Measurements from ENCODE around the gene TBC1D24. TPM values are rescaled to one million over a fixed set of nuclear protein-coding genes. Genes with fewer than 3 reads are reported as not detected.

TBC1D24 gene
- total RNA-seq, 1 donor from 2014 or later: 10.1 TPM

GRCh38 chr16:2497695-2498484 lies 23.0 kb downstream of the TBC1D24 start:
- intact Hi-C loops (cut with micrococcal nuclease): no loop called here

DNA sequence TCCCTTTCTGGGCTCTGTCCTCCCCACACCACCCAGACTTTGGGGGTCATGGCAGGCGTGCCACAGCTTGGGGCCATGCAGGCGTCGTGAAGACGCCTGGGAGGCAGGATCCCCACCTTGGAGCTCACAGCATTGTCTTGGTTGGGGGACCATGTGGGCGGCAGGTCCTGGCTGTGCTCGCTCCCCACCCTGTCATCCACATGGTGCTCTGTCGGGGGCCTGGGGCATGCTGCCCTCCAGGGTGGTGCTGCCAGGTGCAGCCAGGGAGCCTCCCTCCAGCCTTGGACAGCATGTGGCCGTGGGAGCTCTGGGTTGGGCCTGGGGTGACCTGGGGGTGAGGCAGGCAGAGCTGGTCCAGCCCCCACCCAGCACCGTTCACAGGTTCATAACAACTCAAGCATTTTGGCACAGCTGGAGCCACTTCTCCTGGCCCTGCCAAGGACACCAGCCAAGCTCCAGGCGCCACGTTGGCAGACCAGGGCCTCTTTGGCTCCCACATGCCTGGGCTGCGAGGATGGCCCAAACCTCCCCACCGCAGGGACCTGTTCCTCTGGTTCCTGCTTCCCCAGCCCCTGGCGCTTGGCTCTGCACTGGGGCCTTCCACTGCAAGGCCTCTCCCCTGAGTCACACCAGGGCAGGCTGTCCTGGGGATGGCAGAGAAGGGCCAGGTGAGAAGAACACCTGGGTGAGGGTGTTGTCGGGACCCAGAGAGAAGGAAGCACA lies 23.8 kb downstream of the TBC1D24 start:
- intact Hi-C loops (cut with micrococcal nuclease): no loop called here

DNA sequence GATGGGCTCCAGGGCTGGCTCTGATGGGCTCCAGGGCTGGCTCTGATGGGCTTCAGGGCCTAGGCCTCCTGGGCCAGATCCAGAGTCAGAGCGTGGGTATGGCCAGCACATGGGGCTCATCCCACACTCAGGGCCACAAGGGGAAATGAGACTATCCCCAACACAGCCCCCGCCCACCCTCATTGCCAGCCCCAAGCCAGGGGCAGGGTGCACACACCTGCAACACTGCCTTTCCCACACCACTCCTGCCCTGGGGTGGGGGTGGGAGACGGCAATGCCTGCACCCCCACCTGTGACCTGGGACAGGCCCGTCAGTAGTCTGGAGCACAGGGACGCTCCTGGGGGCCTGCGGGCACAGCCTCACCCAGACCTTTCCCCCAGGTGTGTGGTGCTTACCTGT lies 24.5 kb downstream of the TBC1D24 start:
- intact Hi-C loops (cut with micrococcal nuclease): no loop called here

DNA sequence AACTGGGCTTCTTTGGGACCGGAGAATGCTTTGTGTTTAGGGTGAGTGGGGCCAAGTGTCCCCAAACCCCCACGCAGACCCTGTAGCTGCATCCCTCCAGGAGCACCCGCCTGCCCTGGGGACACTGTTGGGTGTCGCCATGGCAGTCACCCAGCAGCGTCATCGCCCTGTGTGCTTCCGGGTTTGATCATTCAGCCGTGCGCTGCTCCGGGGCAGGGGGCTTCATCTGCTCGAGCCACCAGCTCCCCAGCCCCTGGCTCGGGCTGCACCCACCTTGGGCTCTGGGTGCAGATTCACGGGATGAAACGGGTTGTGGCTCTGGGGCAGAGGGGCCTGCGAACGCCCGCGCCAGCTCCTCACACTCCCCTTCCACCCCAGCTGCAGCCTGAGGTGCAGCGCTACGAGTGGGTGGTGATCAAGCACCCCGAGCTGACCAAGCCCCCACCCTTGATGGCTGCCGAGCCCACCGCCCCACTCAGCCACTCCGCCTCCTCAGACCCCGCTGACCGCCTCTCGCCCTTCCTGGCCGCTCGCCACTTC lies 25.0 kb downstream of the TBC1D24 start:
- intact Hi-C loops (cut with micrococcal nuclease): loop anchor here (5.0 kb wide), 1 partner anchor 248 kb away; the partner anchor contains the start of gene ECI1

DNA sequence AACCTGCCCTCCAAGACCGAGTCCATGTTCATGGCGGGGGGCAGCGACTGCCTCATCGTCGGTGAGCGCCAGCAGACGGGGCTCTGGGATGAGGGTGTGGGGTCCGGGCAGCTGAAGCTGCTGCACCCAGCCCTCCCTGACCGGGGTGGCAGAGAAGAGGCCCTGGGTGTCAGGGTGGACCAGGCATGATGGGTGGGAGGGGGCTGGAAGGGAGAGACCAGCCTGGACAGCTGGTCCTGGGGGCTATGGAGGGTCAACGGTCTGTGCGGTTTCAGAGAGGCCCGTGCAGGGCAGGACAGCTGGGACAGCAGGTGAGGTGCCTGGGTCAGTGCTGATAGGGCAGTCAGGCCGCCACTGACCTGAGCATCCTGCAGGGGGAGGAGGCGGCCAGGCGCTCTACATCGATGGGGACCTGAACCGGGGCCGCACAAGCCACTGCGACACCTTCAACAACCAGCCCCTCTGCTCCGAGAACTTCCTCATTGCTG lies 25.5 kb downstream of the TBC1D24 start:
- intact Hi-C loops (cut with micrococcal nuclease): loop anchor here (5.0 kb wide), 1 partner anchor 248 kb away; the partner anchor contains the start of gene ECI1

GRCh38 chr16:2500918-2501750 lies 26.2 kb downstream of the TBC1D24 start:
- intact Hi-C loops (cut with micrococcal nuclease): loop anchor here (1.0 to 5.0 kb wide), 5 partner anchors 14 to 306 kb away; partner anchors contain the start of genes ABCA3 and ECI1

DNA sequence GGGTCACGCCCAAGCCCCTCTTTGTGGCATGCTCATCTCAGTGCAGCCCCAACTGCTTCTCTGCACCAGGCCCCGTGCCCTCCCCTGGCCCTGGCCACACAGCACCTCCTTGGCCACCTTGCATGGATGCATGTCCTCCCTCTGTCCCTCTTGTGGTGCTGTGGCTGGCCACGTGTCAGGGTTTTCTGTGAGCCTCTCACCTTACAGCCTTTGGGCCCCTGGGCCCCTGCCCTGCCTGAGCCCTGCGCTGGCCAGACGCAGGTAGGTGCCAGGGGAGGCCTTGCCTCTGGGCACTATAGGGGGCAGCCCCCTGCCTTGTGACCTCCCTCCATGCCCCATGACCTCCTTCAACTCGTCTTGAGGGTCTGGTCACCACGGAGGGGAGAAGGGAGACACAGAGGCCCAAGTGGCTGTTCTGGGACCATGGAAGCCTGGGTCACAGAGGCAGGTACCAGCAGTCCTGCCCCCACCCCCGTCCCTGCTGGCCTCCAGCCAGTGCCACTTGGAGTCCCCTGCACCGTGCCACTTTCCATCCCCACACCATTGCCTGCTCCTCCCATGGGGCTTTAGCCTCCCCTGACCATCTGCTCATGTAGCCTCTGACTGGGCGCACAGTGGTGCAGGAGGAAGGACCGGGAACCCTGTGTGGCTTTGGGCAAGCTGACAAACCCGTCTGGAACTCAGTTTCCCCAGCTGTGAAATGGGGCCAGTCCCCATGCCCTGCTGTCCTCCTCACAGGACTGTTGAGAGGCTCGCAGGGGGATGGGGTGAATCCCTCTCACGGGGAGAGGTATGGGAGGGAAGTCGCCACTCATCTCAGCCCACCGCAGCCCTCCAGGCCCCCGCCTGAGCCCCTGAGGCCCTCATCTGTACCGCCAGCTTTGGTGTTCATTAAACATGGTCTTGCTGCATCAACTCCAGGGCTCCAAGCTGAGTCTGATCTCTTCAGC lies 27.3 kb downstream of the TBC1D24 start:
- intact Hi-C loops (cut with micrococcal nuclease): loop anchor here (1.0 to 5.0 kb wide), 5 partner anchors 15 to 307 kb away; partner anchors contain the start of genes ABCA3 and ECI1

DNA sequence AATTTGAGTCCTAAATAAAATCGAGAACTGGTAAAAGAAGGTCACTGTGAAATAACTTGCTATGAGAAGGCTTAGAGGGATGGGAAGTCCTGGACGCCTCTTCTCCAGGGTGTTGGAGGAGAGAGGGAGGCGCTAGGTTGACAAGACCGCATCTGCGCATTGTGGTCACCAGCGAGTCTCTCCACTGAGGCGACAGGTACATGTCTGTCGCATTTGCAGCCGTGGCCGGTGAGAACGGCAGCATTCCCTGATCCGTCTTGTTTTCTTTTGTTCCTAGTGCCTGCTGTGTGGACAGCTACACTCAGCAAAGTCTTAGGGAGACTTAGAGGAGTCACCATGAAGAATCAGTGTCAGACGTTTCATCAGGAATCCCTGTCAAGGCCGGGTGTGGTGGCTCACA lies 30.8 kb downstream of the TBC1D24 start:
- intact Hi-C loops (cut with micrococcal nuclease): no loop called here

GRCh38 chr16:2507052-2507659 lies 32.2 kb downstream of the TBC1D24 start:
- intact Hi-C loops (cut with micrococcal nuclease): no loop called here

GRCh38 chr16:2507665-2508064 lies 32.7 kb downstream of the TBC1D24 start:
- intact Hi-C loops (cut with micrococcal nuclease): no loop called here

DNA sequence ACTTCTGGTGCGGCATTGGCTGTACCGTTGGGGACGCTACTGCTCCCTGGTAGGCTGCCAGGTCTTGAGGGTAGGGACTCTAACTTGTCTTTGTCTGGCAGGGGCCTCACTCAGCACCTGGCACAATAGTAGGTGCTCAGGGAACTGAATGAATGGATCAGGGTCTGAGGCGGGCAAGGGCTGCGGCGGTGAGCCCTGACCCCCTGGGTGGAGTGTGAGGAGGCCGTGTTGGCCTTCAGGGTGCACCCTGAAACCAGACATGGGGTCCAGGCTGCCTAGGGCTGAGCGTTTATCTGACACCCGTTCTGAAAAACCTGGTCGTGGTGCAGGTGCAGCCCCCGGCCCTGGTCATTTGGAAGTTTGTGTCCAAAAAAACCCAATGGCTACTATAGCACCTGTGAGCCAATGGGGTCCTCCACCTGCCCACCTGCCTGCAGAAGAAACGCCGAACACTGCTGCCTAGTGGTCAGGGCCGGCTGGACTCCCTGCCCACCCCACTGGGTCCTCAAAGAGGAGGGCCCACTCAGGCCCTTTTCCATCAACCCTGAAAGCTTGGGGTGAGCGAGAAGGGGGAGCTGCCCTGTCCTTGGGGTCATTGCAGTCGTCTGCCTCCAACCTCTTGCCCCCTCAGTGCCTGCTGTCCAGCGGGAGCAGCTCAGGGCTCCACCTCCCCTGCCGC lies 33.9 kb downstream of the TBC1D24 start:
- intact Hi-C loops (cut with micrococcal nuclease): no loop called here

DNA sequence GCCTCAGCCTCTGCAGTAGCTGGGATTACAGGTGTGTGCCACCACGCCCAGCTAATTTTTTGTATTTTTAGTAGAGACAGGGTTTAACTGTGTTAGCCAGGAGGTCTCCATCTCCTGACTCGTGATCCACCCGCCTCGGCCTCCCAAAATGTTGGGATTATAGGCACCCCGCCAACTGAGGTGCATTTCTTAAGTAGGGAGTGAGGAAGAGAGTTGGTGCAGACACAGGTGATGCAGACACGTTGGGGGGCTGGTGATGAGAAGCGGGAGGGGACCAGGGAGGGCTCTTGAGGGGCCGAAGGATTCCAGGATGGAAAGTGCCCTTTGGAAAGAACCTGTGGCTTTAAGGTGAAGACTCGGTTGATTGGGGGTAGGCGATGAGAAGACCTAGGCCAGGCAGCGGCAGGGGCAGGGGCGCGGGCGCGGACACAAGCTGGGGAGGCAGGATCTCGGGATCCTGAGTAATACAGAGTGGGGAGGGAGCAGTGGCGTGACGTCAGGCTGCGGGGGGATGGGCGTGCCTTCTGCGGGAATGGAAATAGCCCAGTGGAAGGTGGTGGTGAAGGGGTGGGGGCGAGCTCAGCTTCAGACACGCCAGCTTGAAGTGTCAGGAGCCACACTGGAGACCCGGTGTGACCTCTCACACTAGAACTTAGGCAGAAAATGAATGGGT lies 36.3 kb downstream of the TBC1D24 start:
- intact Hi-C loops (cut with micrococcal nuclease): no loop called here

DNA sequence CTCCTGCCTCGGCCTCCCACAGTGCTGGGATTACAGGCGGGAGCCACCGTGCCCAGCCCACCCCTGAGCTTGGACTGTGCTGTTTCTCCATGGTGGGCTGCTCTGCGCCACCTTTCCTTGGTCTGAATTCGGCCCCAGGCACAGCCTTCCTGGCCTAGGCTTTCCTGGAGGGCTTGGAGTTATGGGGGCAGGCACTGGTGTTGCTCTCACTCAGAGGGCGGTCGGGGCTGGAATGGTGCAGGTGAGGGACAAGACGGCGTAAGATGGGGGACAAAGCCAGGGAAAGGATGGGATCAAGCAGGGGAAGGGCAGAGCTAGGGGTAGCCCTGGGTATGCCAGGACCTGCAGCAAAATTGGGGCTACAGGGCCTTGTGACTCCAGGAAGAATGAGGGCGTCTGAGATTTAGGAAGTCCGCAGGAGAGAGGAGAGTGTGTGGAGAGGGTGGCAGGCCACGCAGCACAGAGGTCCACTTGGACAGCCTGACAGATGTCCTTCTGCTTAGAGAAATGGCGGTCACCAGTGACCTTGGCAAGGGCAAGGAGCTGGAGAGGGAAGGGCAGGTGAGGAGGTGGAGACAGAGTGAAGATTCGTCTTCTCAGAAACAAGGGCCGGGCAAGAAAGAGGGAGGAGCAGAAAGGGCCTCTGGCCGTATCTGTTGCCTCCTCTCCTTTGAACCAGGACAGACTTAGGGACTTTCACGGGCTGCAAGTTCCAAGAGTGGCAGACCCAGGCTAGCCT lies 37.2 kb downstream of the TBC1D24 start:
- intact Hi-C loops (cut with micrococcal nuclease): loop anchor here (2.0 kb wide), 1 partner anchor 289 kb away; the partner anchor contains the start of gene E4F1

- intact Hi-C loops (cut with micrococcal nuclease): loop anchor here (1.0 to 2.0 kb wide), 6 partner anchors 19 to 290 kb away; partner anchors contain the start of genes CCNF, E4F1, RNPS1 and TEDC2
Observed at GRCh38 chr16:2512735-2513404, 37.9 kb downstream of the TBC1D24 start.

GRCh38 chr16:2513405-2514332 lies 38.7 kb downstream of the TBC1D24 start, which contains the start of gene ATP6V0C:
Gene ATP6V0C (plus strand): TSS chr16:2513952. CDS start chr16:2514104, 152 bp downstream.
- intact Hi-C loops (cut with micrococcal nuclease): loop anchor here (1.0 to 2.0 kb wide), 6 partner anchors 19 to 291 kb away; partner anchors contain the start of genes CCNF, E4F1, RNPS1 and TEDC2

Measured in T-helper 1 cell treated with Interleukin-12 subunit alpha and Interleukin-12 subunit beta and Interleukin-4 antibody, amounts not matched to agents 30 ng/mL and 1 ng/mL, for 36 hours (primary cell).